ENCODE data around the gene SLC25A21. TPM values are rescaled to one million over a fixed set of nuclear protein-coding genes. Genes with fewer than 3 reads are reported as not detected.
"Not testable (repeated sequence)": the region's sequence is repeated elsewhere in the genome, so short reads cannot be mapped to it uniquely, and the experiment has no call there.

SLC25A21 gene
- total RNA-seq, 1 donor: not detected

DNA sequence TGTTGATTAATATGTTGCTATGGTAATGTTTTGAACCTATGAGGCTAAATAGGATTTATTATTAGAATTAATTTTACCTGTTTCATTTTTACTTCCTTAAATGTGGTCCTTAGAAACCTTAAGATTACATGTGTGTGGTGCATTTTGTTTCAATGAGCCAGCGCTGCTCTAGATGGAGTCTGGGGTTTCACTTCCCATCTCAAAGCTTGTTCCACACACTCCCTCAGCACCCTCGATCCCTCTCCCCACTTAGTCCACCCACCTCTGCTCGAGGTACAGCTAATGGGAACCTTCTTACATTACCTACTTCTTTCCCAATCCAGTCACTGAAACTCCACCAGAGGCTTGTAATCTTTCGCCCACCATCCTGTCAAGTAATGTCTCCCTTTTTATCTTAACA lies 305.5 kb downstream of the SLC25A21 start:
- Histone ChIP-seq H3K27me3 (ENCODE audit: insufficient read depth, low read length) (no peaks in the 10 kb centered on the region), H3K9me3 (ENCODE audit: low read depth, low read length) (no peaks in the 10 kb centered on the region), H3K4me3 (ENCODE audit: low read length) (no peak overlapping the region), H3K4me1 (ENCODE audit: insufficient read depth, low read length) (no peaks in the 10 kb centered on the region)

DNA sequence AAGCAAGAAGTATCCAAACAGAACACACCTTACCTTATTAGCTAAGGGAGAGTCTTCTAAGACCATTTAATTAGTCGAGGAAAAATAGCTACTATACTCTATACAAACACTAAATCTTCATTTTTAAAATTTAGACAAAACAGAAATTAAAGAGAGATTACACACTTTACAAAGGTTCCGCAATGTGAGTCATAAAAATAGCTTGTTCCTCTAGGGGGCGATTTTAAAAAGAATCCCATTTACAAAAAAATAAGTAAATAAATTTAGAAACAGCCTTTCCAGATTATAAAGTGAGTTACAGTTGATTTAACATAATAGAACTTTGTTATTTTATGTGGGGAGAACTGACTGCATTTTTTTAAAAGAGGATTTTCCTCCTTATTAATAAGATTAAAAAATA lies 309.1 kb downstream of the SLC25A21 start:
- no peaks in the 10 kb centered on the region for H3K9me3 ChIP-seq (ENCODE audit: low read depth, low read length)
- H3K27me3 ChIP-seq (ENCODE audit: insufficient read depth, low read length): no peaks in the 10 kb centered on the region
- no peaks in the 10 kb centered on the region for H3K4me1 ChIP-seq (ENCODE audit: insufficient read depth, low read length)
- H3K4me3 ChIP-seq (ENCODE audit: low read length): no peak overlapping the region

DNA sequence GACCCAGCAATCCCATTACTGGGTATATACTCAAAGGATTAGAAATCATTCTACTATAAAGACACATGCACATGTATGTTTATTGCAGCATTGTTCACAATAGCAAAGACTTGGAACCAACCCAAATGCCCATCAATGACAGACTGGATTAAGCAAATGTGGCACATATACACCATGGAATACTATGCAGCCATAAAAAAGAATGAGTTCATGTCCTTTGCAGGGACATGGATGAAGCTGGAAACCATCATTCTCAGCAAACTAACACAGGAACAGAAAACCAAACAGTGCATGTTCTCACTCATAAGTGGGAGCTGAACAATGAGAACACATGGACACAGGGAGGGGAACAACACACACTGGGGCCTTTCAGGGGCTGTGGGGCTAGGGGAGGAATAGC lies 310.2 kb downstream of the SLC25A21 start:
- H3K9me3 ChIP-seq (ENCODE audit: low read depth, low read length); H3K4me1 ChIP-seq (ENCODE audit: insufficient read depth, low read length); H3K27me3 ChIP-seq (ENCODE audit: insufficient read depth, low read length); H3K4me3 ChIP-seq (ENCODE audit: low read length): not testable (repeated sequence)

DNA sequence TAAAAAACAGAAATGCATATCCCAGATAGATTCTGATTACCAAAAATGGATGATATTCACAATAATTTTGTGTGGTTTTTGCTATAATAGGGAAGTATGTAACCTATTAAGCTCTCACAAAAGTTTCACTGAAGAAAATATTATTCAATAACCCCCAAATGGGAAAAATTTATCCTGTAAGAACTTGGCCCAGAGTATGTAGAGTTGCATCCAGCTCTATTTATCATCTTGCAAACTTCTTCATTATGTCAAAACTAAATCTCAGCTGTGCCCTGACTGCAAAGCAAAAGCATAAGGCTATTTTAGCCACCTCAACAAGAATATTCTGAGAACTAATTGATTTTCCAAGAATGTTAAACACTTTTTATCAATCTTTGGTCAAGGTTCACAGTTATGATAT lies 311.6 kb downstream of the SLC25A21 start:
- H3K9me3 ChIP-seq (ENCODE audit: low read depth, low read length): no peaks in the 10 kb centered on the region
- H3K4me1 ChIP-seq (ENCODE audit: insufficient read depth, low read length): no peaks in the 10 kb centered on the region
- H3K27me3 ChIP-seq (ENCODE audit: insufficient read depth, low read length): no peaks in the 10 kb centered on the region
- no peak overlapping the region for H3K4me3 ChIP-seq (ENCODE audit: low read length)

DNA sequence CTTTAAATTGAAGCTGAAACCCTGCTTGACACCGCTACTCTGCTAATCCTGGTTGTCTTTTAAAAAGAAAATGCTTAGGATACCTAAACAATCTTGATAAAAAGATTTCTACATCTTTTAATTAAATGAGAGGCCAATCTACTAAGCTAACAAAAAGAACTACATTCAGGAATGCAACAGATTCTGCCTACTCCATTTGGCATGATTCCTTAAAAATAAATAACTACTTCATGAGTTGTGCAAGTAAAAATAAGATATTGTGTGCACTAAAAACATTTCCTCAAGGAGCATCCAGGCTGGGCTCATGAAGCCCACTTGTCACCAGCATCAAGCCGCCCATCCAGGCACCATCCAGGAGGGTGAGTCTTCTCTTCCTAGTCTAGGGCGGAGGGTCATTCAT lies 313.3 kb downstream of the SLC25A21 start:
- H3K4me1 ChIP-seq (ENCODE audit: insufficient read depth, low read length): no peaks in the 10 kb centered on the region
- no peaks in the 10 kb centered on the region for H3K9me3 ChIP-seq (ENCODE audit: low read depth, low read length)
- no peaks in the 10 kb centered on the region for H3K27me3 ChIP-seq (ENCODE audit: insufficient read depth, low read length)
- no peak overlapping the region for H3K4me3 ChIP-seq (ENCODE audit: low read length)

DNA sequence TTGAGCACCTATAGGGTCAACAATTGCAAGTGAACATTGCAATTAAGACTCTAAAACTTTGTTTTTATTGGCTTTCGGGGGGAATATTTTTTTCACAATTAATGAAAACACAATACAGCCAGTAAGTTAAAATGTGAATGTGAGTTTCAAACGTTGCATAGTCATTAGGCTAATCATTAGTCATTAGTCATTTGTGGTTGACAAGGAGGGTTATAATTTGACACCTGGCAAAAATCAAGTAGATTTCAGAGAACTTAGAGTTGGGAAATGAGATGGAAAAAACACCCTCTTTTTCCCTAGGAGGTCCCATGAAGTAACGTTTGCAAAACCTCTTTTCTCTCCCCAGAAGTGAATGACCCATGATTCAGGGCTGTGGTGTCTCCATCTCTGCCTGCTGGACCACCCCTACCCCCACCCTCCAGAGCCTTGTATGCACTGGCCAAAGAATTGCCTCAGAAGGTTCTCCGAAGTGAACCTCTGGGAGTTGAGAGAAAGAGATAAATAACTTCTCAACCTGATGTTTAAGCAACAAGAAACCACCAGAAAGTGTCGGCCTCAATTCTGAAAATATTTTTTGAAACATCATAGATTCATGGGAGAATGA lies 314.5 kb downstream of the SLC25A21 start:
- Histone ChIP-seq H3K27me3 (ENCODE audit: insufficient read depth, low read length) (no peaks in the 10 kb centered on the region), H3K4me1 (ENCODE audit: insufficient read depth, low read length) (no peaks in the 10 kb centered on the region), H3K4me3 (ENCODE audit: low read length) (no peak overlapping the region), H3K9me3 (ENCODE audit: low read depth, low read length) (no peaks in the 10 kb centered on the region)

DNA sequence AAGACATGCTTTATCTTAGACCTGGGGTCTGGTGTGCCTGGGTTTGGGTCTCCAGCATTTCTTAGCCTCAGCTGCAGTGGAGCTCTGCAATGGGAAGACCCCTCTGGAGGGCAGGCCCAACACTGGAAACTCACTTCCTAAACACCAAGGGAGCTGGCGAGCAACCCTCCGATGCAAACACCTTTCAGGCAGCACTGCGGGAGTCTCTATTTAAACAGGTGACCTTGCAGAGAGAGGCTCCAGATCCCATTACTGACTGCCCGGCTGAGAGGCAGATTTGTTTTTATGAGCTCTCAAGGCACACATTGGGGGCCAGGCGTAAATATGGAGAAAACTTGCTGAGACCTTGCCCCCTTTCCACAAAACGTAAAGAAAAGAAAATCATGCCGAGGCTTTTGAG lies 315.3 kb downstream of the SLC25A21 start:
- Histone ChIP-seq H3K9me3 (ENCODE audit: low read depth, low read length) (no peaks in the 10 kb centered on the region), H3K27me3 (ENCODE audit: insufficient read depth, low read length) (no peaks in the 10 kb centered on the region), H3K4me3 (ENCODE audit: low read length) (no peak overlapping the region), H3K4me1 (ENCODE audit: insufficient read depth, low read length) (no peaks in the 10 kb centered on the region)

DNA sequence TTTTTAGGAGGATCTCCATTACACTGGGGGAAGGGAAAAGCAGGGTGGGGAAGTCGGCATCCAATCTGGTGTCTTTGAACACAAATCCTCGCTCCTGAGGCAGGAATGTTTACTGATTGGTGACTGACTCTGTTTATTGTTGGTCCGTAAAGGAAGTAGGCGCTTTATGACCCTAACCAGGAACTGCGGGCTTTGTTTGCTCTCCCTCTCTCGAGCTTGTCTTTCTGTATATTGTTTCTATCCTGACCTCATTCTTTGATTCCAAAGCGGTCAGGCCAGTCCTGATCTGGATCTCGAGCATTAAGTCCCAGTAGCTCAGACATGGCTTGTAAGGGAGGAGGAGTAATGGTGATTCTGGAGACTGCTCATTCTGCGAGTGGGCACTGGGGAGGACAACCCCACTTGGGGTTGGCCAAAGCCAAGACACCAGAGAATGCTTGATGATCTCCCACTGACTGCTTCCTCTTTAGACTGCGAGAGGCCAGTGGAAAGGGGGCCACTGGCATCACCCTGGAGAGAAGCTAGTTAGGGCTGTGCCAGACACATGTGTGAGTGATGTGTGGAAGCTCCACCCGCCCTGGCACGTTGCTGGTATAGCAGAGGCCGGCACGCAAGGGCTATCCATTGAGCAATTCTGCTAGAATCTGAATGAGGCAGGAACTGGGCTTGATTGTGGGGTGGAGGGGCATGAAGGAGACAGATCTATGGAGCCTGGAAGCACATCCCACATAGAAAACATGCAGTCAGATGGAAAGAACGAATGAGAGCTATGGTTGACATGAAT lies 316.1 kb downstream of the SLC25A21 start:
- Histone ChIP-seq H3K4me3 (ENCODE audit: low read length) (no peak overlapping the region), H3K4me1 (ENCODE audit: insufficient read depth, low read length) (no peaks in the 10 kb centered on the region), H3K27me3 (ENCODE audit: insufficient read depth, low read length) (no peaks in the 10 kb centered on the region), H3K9me3 (ENCODE audit: low read depth, low read length) (no peaks in the 10 kb centered on the region)

DNA sequence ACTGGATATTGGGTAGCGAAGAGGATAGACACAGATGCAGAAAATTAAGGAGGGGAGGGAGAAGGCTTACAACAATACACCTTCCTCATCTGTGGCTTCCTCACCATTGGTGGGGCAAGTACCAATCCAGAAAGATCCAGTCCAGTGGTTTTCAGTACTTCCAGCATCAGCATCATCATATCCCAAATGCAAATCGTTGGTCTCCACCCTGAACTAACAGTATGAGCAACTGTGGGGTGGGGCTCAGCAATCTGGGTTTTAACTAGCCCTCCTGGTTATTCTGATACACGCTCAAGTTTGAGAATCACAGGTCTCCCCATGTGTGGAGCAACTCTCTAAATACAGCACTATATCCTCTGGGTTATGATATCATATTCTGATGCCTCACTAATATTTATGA lies 317.0 kb downstream of the SLC25A21 start:
- H3K4me1 ChIP-seq (ENCODE audit: insufficient read depth, low read length): no peaks in the 10 kb centered on the region
- no peak overlapping the region for H3K4me3 ChIP-seq (ENCODE audit: low read length)
- no peaks in the 10 kb centered on the region for H3K27me3 ChIP-seq (ENCODE audit: insufficient read depth, low read length)
- H3K9me3 ChIP-seq (ENCODE audit: low read depth, low read length): no peaks in the 10 kb centered on the region

DNA sequence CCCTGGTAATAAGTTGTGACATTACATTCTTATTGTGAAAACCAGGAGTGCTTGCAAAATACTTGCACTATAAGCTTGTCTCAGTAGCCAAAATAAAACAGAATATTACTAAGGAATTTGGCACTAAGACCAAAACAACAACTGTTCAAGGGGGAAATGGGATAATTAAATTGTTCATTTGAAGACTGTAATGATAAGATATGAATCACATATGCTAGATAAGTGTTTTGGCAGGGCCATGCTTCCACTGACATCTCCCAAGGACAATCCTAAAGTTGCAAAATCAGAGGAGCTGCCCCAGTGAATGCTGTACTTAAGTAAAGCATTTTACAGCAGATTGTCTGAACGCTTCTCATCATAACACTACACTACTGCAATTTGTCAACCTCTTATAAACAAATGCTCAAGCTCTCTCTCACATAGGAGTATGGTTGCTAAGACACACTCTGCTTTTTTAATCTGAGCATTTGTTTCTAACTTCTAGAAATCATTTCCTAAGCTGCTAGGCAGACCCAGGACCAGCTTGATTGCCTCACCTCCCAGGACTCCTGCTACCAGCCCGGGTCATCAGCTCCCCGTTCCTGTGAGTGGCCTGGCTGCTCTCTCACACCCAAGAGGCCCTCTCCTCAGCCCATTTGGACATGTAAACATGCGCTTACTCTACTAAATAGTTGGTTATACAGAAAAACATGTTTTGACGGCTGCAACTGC lies 319.3 kb downstream of the SLC25A21 start:
- Histone ChIP-seq H3K4me1 (ENCODE audit: insufficient read depth, low read length) (no peaks in the 10 kb centered on the region), H3K4me3 (ENCODE audit: low read length) (no peak overlapping the region), H3K27me3 (ENCODE audit: insufficient read depth, low read length) (no peaks in the 10 kb centered on the region), H3K9me3 (ENCODE audit: low read depth, low read length) (no peaks in the 10 kb centered on the region)

DNA sequence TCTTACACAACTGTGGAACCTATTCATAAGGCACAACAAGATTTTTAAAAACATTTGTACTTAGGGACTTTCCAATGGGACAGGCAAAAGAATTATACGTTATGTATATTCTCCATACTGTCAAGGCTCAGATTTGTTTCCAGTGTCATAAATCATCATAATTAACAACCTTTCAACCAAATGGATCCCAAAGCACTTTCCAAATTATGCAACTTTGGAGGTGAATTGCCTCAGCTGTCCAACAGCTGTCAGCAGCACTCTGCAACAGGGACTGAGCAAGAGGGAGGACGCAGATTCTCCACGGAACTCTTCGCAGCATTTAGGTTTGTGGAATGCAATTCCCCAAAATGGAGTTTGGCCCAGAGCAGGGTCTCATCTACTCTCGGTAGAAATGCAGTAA lies 324.2 kb downstream of the SLC25A21 start:
- Histone ChIP-seq H3K4me3 (ENCODE audit: low read length) (no peak overlapping the region), H3K4me1 (ENCODE audit: insufficient read depth, low read length) (no peaks in the 10 kb centered on the region), H3K27me3 (ENCODE audit: insufficient read depth, low read length) (no peaks in the 10 kb centered on the region), H3K9me3 (ENCODE audit: low read depth, low read length) (no peaks in the 10 kb centered on the region)

DNA sequence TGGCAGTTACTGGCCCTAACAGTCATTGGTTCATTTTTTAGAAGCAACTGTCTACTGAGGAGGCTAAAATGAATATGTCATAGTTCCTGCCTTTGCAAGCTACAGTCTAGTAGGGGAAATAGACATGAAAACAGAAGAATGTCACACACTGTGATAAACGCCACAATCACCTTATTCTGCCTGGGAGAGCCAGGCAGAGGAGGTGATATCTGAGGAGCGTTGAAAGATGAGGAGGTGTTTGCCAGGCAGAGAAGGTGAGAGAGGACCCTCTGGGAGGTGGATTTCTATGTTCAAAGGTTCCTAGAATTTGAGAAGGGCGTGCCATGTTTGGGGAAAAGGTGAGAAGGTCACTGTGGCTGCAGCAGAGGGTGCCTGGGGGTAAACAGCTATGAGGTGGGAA lies 325.0 kb downstream of the SLC25A21 start:
- H3K4me3 ChIP-seq (ENCODE audit: low read length): no peak overlapping the region
- H3K4me1 ChIP-seq (ENCODE audit: insufficient read depth, low read length): no peaks in the 10 kb centered on the region
- no peaks in the 10 kb centered on the region for H3K27me3 ChIP-seq (ENCODE audit: insufficient read depth, low read length)
- H3K9me3 ChIP-seq (ENCODE audit: low read depth, low read length): no peaks in the 10 kb centered on the region

DNA sequence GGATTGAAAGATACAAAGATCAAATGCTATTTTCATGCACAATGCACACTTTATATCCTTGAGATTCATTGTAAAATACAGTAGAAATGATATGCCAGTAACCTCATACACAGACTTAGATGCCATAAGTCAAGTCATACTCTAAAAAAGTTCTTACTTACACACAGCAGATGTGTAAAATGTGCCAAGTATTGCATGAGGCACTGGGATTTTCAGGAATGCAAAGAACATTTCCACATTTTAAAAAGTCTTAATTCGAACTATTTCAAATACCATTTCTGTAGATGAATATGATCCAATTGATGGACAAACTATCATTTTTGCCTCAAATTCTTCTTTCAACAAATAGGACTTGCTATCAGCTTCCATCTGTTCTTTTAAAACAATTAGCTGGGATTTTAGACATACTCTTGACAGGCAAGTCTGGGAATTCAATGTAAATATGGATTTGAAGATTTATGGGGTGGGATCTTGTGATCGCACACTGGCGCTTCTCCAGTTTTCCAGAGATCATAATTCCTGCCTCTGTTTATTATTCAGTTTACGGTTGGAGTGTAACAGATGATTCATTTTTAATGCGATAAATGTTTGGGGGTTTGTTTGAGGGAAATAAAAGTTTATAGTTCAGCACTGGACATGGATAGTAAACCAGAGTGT lies 326.9 kb downstream of the SLC25A21 start:
- Histone ChIP-seq H3K4me1 (ENCODE audit: insufficient read depth, low read length) (no peaks in the 10 kb centered on the region), H3K27me3 (ENCODE audit: insufficient read depth, low read length) (no peaks in the 10 kb centered on the region), H3K4me3 (ENCODE audit: low read length) (no peak overlapping the region), H3K9me3 (ENCODE audit: low read depth, low read length) (no peaks in the 10 kb centered on the region)

DNA sequence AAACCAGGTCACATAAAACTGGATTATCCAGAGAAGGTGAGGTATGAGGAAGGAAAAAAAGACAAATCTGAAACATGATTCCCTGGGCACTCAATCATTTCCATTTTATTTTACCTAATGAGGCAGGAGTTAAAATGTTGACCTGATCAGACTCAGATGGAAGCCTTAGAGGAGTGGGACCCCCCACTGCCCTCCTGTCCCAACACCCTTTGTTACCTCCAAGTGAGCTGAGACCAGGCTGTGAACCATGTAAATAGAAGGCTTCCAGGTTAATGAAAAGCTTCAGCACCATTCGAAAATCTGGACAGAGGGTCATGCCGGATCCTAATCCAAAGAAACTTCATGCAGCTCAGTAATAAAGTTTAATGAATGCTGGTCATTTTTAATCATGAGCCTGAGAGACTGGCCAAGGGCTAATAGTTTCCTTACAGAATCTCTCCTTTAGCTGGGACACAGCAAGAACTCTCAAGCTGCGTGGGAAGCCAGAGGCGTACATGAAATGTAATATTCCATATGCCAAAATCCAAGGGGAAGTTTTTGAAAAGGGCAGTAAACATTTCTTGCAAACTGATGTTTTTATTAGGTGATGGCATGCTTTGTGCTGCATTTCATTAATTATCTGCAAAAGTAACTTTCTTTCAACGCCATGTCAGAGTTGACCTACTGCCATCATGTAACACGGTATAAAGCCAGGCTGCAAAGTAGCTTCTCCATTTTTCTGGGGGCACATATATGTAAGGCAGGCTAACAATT lies 327.8 kb downstream of the SLC25A21 start:
- Histone ChIP-seq H3K4me1 (ENCODE audit: insufficient read depth, low read length) (no peaks in the 10 kb centered on the region), H3K4me3 (ENCODE audit: low read length) (no peak overlapping the region), H3K27me3 (ENCODE audit: insufficient read depth, low read length) (no peaks in the 10 kb centered on the region), H3K9me3 (ENCODE audit: low read depth, low read length) (no peaks in the 10 kb centered on the region)

DNA sequence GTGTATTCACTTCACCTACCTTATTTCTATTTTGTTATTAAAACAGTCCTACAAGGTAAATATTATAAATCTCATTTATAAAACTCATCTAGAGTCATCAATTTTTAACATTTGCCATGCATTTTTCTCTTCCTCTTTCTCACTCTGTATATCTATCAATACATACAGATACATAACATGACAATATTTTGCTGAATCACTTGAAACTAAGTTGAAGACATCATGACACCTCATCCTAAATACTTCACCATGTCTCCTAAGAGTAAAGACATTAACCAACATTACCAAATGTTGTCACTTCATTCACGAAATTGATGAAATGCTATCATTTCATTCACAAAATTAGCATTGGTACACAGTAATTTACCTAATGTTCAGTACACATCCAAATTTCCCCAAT lies 329.0 kb downstream of the SLC25A21 start:
- Histone ChIP-seq H3K27me3 (ENCODE audit: insufficient read depth, low read length) (no peaks in the 10 kb centered on the region), H3K4me1 (ENCODE audit: insufficient read depth, low read length) (no peaks in the 10 kb centered on the region), H3K4me3 (ENCODE audit: low read length) (no peak overlapping the region), H3K9me3 (ENCODE audit: low read depth, low read length) (no peaks in the 10 kb centered on the region)

All from mononuclear cell (primary cell).